Fibroblast of pulmonary artery (primary cell): ENCODE data around the gene CMTR2.
"Not testable (repeated sequence)": the region's sequence is repeated elsewhere in the genome, so short reads cannot be mapped to it uniquely, and the experiment has no call there.

Source experiments
- DNase-seq: peaks from one replicate; pipeline ENCODE4 v3.0.0-alpha.2; 2010; ENCODE audit warnings: low read depth
- H3K4me3 ChIP-seq: replicated peaks from 2 replicates; pipeline ENCODE4 v1.5.1; 2011; ENCODE audit warnings: low read depth, mild to moderate bottlenecking, control low read depth, low read length, moderate library complexity
- TF ChIP-seq, protein P1 (sequence below): IDR thresholded peaks from 2 replicates; pipeline ENCODE4 v1.5.1; 2011; ENCODE audit warnings: mild to moderate bottlenecking, control low read depth, low read length, inconsistent platforms; ENCODE audit errors: missing control alignments

Gene CMTR2

DNA sequence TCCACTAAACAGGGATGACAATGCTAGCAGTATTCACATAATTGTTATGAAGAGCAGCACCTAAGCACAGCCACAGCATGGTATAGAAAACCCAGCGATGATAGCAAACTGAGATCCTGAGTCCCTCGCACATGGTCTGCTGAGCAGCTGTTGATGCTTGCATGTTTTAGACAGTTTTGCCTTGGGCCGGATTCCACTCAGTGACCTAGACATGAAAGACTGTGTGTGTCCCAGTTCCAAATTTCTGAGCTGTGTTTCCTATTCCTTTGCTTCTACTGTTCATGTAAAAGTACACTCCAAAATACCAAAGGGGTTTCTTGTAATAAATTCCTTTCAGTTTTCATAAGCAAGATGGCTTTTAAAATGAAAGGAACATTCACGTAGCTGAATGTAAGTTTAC, 30.8 kb upstream of the CMTR2 start:
- TF ChIP-seq, protein P1, sequence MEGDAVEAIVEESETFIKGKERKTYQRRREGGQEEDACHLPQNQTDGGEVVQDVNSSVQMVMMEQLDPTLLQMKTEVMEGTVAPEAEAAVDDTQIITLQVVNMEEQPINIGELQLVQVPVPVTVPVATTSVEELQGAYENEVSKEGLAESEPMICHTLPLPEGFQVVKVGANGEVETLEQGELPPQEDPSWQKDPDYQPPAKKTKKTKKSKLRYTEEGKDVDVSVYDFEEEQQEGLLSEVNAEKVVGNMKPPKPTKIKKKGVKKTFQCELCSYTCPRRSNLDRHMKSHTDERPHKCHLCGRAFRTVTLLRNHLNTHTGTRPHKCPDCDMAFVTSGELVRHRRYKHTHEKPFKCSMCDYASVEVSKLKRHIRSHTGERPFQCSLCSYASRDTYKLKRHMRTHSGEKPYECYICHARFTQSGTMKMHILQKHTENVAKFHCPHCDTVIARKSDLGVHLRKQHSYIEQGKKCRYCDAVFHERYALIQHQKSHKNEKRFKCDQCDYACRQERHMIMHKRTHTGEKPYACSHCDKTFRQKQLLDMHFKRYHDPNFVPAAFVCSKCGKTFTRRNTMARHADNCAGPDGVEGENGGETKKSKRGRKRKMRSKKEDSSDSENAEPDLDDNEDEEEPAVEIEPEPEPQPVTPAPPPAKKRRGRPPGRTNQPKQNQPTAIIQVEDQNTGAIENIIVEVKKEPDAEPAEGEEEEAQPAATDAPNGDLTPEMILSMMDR, result no peak
- no peak overlapping the region for H3K4me3 ChIP-seq
- no peak for DNase-seq

DNA sequence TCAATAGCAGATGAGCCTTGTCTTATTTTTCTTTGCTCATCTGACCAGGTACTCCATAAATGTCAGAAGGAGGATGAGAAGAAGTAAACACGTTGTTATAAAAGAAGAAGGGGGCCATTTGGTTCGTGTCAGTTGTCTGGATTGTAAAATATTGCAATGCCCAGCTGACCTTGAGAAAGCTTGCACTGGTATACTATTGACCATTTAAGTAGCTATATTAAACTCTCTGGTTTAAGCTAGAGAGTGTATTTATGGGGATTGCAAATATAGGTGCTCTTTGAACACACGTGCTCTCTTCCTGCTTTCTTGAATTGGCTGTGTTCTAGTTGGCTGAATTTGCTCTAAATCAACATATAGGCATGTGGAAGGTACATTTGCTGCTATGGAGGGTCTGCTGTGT, 26.1 kb upstream of the CMTR2 start:
- TF ChIP-seq, protein P1, result no peak
- no peak overlapping the region for H3K4me3 ChIP-seq
- no peak for DNase-seq

DNA sequence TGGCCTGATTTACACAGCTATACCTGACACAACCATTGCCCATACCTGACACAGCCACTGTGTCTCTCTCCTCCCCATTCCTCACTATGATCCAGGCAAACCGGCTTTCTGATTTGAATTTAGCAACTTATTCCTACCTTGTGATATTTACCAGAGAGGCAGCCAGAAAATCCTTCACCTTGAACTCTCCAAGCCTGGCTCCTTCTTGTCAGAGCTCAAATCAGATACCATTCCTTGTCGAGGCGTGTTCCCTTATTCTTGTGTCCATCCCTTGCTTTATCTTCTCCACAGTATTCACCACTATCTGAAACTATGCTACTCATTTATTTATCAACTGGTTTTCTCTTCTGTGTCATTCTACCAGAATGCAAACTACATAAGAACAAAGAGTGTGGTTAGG, 24.4 kb upstream of the CMTR2 start:
- not testable (repeated sequence) for DNase-seq

DNA sequence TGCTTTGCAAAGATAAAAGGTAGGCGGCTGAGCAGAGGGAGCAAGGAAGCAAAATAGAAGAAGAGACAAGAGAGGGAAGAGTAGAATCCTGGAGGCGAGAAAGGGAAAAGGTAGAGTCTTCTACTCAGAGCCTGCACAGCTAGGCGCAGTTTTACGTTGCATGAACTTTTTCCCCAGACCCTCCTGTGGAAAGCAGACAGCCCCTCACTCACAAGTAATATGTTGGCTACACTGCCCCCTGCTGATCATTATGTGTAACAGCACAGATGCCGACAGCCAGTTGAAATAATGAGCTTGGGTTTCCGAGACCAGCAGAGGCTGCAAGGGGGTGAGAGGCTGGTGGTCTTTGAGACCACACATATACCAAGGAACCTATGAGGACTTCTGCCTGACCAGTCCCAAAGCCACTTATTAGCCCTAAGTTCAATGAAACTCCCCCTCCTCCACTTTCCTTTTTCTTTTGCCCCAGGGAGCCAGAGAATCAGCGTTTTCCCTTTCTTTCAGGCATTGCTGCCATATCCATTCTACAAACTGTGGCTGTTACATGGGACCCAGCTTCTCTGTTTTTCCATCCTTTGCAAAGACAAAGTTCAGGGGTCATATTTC, 22.5 kb upstream of the CMTR2 start:
- TF ChIP-seq, protein P1, result peak; percentile 76
- DNase-seq, result peak; percentile 14
- no peak overlapping the region for H3K4me3 ChIP-seq

More for the DNA sequence above, 24.4 kb upstream of the CMTR2 start:
- H3K4me3 ChIP-seq, result not testable (repeated sequence)

DNA sequence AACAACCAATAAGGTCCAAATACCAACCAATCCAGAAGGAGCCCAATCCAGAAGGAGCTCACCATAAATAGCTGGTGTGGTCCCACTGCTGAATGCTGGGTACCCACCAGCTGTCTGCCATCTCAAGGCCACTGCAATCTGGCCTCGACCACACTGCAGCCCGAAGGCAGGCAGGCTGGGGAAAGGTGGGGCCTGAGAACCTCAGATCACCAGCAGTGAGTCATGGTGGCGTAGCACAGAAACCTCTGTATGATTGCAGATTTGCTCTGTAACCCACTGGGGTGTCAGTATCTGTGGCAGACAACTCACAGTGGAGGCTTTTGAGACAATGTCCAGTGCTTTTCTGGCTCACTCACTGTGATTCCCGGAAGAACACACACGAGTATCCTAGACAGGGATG, 14.7 kb upstream of the CMTR2 start:
- DNase-seq, result no peak
- H3K4me3 ChIP-seq, result no peak overlapping the region
- TF ChIP-seq, protein P1, result no peak

DNA sequence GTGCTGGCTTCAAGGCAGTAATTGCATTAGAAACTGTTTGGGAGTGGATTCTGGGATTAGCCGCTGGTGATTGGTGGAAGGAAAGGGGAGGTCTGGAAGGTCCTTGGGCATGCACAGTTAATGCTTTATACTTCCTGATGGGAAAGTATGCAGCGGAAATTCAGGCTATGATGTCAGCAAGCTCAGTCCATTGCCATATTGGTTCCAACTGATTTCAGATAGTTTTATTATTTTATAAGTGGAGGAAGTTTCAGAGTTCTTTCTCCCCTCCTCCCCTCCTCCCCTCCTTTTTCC, 8.1 kb upstream of the CMTR2 start:
- TF ChIP-seq, protein P1, result no peak
- no peak overlapping the region for H3K4me3 ChIP-seq
- peak; percentile 19 for DNase-seq

DNA sequence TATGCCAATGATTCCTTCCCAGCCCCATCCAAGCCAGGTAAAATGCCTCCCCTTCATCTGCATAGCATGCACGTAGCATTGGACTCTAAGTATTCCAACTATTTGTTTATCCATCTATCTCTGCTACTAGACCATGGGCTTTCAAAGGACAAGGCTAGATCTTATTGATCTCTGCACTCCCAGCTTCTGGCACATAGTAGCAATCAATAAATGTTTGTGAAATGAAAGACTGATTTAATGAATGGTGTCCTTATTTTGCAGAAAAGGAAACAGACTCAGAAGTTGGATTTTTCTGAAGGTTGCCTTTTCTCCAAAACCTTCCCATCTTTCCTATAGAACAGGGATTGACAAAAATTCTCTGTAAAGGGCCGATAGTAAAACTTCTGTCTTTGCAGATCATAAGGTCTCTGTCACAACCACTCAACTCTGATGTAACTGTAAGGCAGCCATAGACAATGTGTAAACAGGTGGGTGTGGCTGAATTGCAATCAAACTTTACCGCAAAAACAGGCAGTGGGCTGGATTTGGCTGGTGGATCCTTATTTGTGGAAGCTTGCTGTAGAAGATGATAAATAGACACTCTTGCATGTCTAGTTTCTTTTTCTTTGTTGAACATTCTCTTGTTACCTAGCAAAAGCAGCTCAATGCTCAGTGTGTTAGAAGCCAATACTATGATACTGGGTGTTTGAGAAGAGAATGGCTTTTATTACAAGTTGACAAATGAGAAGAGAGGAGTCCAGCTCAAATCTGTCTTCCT, 7.6 kb upstream of the CMTR2 start:
- DNase-seq, result no peak
- TF ChIP-seq, protein P1, result no peak
- no peak overlapping the region for H3K4me3 ChIP-seq
